Bone marrow (tissue), 2 donors: ENCODE data around the gene C1QTNF9.
"Not testable (repeated sequence)": the region's sequence is repeated elsewhere in the genome, so short reads cannot be mapped to it uniquely, and the experiment has no call there.

ENCODE experiments used
- DNase-seq, 2 donors: peaks; one replicate each; lab custom pipeline; 2025; lab: John Stamatoyannopoulos, UW

The C1QTNF9 gene

DNA sequence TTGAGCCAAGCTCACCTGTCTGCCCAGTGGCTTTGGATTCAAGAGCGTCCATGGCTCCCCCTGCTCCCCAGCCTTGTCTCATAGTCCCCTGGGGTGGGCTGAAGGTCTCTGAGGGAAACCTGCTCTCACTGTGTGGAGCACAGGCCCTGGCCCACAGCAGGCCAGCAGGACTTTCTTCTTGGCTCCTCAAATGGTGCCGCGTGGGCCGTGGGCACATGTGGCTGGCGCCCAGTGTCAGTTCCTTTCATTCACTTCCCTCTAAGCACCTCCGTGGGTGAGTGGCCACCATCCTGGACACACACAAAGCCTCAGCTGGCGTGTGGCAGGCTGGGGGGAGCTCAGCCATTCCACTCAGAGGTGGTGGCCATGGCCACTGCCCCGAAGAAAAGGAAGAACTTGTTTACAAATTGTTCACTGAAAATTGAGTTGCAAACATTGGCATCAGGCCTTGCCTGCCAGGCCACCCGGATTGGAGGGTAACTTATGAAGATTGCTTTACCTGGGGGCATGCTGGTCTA lies 53.1 kb downstream of the C1QTNF9 start:
- DNase-seq = no peak

DNA sequence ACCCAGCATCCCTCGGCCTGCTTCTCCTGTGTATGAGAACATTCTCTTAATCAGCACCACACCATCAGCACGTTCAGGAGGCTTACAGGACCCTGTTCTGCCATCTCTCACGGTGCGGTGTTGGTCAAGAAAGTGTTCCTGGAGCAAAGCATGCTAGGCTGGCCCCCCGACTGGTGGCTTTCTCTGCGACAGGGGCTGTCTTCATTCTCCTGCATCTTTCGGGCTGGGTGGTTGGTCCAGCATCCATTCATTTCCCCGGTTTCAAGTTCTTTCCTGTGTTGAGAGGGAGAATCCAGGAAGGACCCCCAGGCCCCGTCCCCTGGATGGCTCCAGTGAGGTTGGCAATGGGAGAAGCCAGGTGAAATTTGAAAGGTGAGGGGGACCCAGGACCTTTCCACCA lies 55.8 kb downstream of the C1QTNF9 start:
- no peak for DNase-seq

DNA sequence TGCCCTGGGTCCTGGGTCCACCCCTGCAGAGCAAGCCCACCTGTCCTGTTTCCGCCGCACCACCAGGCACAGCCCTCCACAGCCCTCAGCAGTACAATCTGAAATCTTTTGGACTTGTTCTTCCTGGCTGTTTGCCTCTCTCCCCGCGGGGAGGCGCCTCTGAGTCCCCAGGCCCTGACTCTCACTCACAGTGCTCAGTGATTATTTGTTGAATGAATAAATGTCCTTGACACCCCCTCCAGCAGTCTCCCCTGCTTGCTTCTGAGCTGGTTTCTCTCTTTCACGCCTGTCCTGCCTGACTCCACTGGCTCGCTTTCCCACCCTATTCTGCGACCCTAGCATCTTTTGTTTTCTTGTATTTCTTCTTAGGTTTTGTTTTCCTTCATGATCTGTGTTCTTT lies 56.9 kb downstream of the C1QTNF9 start:
- DNase-seq = not testable (repeated sequence)

DNA sequence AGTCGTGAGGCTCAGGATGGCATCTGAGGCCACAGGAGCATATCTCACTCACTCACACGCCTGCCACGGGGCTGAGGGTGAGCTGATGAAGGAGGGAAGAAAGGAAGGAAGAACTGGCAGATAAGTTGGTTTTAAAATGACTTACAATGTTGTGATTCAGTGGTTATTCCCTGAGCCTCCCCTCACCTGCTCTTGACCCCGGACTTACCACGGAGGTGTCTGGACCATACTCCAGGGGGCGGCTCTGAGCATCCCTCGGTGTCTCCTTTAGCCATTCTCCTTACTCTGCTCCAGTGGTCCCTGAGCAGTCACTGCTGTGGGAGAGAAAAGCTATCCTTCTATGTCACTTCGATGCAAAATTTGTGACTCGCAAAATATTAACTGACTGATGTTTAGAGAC lies 61.9 kb downstream of the C1QTNF9 start:
- not testable (repeated sequence) for DNase-seq
